Vagina (tissue), 2 donors: ENCODE data around the gene LMBR1.
"Not testable (repeated sequence)": the region's sequence is repeated elsewhere in the genome, so short reads cannot be mapped to it uniquely, and the experiment has no call there.

Experiments used
- POLR2A ChIP-seq, 2 donors: fragments of 450-650 bp; IDR thresholded peaks; one replicate each; pipeline ENCODE4 v1.6.1; 2017; ENCODE audit warnings: antibody characterized with exemption in 2 of 2, mild to moderate bottlenecking in 2 of 2, moderate library complexity in 2 of 2
- POLR2AphosphoS5 ChIP-seq, 2 donors: sonication (generic); formaldehyde crosslinking; IDR thresholded peaks; one replicate each; pipeline ENCODE4 v1.9.0; 2017; ENCODE audit warnings: antibody characterized with exemption in 2 of 2, mild to moderate bottlenecking in 2 of 2, low read depth in 1 of 2; ENCODE audit not compliant: insufficient read depth in 1 of 2
- TF ChIP-seq, protein P1 (sequence below), 3 experiments: fragments of 450-650 bp in 2 of 3; fragments of 200-600 bp in 1 of 3; sonication (generic) in 1 of 3; IDR thresholded peaks; one replicate each; pipeline ENCODE4 v1.5.1; 2017 to 2019; ENCODE audit warnings: antibody characterized with exemption in 3 of 3, mild to moderate bottlenecking in 2 of 3, moderate library complexity in 2 of 3

- TF ChIP-seq, protein P1, sequence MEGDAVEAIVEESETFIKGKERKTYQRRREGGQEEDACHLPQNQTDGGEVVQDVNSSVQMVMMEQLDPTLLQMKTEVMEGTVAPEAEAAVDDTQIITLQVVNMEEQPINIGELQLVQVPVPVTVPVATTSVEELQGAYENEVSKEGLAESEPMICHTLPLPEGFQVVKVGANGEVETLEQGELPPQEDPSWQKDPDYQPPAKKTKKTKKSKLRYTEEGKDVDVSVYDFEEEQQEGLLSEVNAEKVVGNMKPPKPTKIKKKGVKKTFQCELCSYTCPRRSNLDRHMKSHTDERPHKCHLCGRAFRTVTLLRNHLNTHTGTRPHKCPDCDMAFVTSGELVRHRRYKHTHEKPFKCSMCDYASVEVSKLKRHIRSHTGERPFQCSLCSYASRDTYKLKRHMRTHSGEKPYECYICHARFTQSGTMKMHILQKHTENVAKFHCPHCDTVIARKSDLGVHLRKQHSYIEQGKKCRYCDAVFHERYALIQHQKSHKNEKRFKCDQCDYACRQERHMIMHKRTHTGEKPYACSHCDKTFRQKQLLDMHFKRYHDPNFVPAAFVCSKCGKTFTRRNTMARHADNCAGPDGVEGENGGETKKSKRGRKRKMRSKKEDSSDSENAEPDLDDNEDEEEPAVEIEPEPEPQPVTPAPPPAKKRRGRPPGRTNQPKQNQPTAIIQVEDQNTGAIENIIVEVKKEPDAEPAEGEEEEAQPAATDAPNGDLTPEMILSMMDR (IDR thresholded peaks at IDR 0.05) = not testable (repeated sequence)
- not testable (repeated sequence) for TF ChIP-seq POLR2AphosphoS5 (IDR thresholded peaks at IDR 0.05; ENCODE audit: insufficient read depth in 1 of 2, low read depth in 1 of 2); POLR2A (IDR thresholded peaks at IDR 0.05)
Observed at GRCh38 chr7:156697283-156697682, 195.7 kb downstream of the LMBR1 start.
